ENCODE results near the gene C2orf72.
"Not testable (repeated sequence)": the region's sequence is repeated elsewhere in the genome, so short reads cannot be mapped to it uniquely, and the experiment has no call there.

C2orf72 gene

GRCh38 chr2:231013820-231014219 lies 23.5 kb upstream of the C2orf72 start:
- DNase-seq (ENCODE audit: low spot score) = no peak

DNA sequence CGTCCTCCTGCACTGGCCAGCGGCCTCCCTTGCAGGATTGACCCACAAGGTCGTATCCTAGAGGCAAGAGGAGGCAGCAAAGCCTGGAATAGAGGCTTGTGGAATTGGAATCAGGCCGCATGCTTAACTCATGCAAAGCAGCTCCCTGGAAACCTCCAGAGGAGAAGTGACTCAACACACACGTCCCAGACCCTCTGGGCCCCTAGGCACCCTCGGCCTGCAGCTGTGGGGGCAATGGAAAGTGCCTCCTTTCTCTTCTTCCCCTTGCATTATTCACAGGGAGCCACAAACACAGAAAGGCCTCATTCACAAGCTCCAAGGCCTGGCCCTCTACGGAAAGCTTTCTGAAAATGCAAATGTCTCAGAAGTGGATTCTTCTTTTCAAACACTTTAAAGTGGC lies 21.8 kb upstream of the C2orf72 start:
- no peak for DNase-seq (ENCODE audit: low spot score)

- DNase-seq (ENCODE audit: low spot score) = no peak
Measured at GRCh38 chr2:231015926-231016325, 21.4 kb upstream of the C2orf72 start.

DNA sequence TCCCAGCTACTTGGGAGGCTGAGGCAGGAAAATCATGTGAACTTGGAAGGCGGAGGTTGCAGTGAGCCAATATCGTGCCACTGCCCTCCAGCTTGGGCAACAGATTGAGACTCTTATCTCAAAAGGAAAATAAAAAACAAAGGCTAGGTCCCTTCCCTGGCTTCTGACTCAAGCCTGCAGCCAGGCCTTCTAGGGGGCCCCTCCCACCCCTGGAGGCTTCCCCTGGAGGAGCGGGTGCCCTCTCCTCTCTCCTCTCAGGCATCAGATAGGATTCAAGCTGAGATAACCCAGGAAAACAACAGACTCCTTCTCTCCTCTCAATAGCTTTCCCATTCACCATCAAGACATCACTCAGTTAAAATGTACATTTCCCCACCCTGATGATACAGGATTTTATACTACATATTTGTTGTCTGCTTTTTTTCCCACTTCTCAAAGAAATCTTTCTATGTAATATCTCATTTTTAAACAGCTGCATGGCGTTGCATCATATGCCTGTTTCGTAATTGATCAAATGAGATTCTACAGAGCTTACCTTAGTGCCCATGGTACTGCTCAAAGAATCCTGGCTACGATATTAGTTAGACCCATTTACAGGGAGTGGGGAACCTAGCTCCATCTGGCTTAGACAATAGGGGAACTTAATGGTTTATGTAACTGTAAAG lies 20.6 kb upstream of the C2orf72 start:
- DNase-seq (ENCODE audit: low spot score) = no peak

- DNase-seq (ENCODE audit: low spot score) = no peak
Measured at GRCh38 chr2:231017231-231017598, 20.1 kb upstream of the C2orf72 start.

GRCh38 chr2:231018184-231018583 lies 19.1 kb upstream of the C2orf72 start:
- DNase-seq (ENCODE audit: low spot score) = no peak

GRCh38 chr2:231025059-231025458 lies 12.3 kb upstream of the C2orf72 start:
- DNase-seq (ENCODE audit: low spot score) = not testable (repeated sequence)

DNA sequence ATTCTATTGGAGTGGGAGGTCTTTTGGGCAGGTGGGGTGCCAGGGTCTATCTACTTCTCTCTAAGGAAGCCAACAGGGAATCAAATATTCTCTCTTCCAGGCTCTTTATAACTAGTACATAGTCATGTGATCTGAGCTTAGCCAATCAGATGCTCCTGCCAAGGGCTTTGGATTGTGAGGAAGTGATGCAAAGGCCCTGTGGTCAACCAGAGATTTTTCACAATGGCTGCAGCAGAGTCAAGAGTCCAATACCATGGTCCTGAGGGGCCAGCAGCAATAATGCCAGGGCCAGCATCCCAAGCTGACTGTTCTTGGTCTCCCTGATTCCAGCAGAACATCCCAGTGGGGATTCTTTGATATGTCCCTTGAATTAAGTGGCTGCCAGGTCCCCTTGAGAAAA lies 8.4 kb upstream of the C2orf72 start:
- no peak for DNase-seq (ENCODE audit: low spot score)

DNA sequence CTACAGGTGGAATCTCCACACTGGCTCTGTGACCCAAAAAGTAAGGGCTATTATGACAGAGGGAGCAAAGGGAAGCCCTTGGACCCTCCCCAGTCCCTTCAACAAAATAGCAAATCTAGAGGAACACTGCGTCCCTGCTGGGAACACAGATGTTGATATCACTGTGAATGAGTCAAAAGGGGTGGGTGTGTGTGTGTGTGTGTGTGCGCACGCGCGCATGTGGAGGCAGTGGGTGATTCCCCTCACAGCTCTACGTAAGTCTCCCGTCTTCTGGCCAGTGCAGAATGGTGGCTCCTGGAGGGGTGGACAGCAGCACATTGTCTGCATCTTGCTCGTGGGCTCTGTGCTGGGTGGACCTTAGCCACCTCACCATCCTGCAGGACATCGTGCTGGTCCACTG lies 7.8 kb upstream of the C2orf72 start:
- no peak for DNase-seq (ENCODE audit: low spot score)

GRCh38 chr2:231030725-231031124 lies 6.6 kb upstream of the C2orf72 start:
- DNase-seq (ENCODE audit: low spot score) = no peak

DNA sequence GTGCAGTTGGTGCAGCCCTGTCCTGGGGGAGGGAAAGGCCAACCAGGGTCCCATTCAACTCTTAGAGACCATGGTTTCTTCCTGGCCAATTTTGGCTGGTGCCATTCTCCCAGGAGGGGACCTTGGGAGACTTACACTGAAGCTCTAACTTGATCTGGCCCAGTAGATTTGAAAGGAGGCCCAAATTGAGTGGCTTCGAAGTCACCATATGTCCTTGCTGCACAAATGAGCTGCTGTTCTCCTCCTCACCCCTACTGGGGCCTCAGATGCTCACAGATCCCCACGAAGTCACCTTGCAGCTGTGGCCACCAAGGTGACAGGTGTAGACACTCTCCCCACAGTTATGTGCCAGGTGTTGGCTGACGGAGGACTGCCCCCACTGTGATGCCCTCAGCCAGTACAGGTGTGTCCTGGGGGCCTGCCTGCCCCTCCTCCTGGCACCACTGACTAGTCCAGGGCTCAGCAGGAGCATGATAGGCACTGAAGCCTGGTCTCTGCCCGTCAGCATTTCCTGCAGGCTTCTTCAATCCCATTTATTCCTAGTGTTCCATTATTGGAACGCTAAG lies 4.7 kb upstream of the C2orf72 start:
- no peak for DNase-seq (ENCODE audit: low spot score)

- no peak for DNase-seq (ENCODE audit: low spot score)
Measured at GRCh38 chr2:231033147-231034132, 3.9 kb upstream of the C2orf72 start.

- DNase-seq (ENCODE audit: low spot score) = no peak
Measured at GRCh38 chr2:231034291-231034882, 2.9 kb upstream of the C2orf72 start.

GRCh38 chr2:231036131-231036530 lies 1.2 kb upstream of the C2orf72 start:
- DNase-seq (ENCODE audit: low spot score) = no peak

GRCh38 chr2:231036578-231037106 lies 681 bp upstream of the C2orf72 start:
- DNase-seq (ENCODE audit: low spot score) = no peak

DNA sequence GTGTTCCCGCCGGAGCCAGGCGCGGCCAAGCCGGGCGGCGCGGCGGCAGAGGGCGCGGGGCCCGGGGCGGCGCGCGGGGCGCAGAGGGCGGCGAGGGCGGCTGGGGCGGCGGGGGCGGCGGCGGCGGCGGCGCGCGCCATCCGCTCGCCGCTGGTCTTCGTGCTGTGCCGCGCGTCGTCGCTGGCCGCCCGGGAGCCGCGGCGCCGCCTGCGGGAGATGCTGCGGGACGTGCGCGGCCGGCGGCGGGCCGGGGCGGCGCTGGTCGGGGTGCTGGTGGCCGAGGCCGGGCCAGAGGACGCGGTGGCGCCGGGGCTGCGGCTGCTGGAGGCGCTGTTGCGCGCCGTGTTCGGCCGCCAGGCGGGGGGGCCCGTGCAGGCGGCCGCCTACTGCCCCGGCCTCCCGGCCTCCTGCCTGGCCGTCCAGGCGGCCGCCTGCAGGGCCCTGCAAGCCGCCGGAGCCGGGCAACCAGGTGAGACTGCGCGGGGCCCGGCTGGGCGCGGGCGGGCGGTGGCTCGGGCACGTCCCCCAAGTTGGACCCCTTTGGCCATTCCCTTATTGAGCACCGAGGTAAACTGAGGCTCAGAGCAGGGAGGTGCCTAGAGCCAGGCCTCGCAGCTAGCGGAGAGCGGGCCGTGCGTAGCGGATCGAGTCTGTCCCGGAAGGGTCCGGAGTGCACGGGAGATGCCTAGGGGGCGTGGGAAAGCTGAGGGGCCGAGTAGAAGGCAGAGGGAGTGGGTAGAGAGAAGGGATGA lies 584 bp downstream of the C2orf72 start:
- no peak for DNase-seq (ENCODE audit: low spot score)

DNA sequence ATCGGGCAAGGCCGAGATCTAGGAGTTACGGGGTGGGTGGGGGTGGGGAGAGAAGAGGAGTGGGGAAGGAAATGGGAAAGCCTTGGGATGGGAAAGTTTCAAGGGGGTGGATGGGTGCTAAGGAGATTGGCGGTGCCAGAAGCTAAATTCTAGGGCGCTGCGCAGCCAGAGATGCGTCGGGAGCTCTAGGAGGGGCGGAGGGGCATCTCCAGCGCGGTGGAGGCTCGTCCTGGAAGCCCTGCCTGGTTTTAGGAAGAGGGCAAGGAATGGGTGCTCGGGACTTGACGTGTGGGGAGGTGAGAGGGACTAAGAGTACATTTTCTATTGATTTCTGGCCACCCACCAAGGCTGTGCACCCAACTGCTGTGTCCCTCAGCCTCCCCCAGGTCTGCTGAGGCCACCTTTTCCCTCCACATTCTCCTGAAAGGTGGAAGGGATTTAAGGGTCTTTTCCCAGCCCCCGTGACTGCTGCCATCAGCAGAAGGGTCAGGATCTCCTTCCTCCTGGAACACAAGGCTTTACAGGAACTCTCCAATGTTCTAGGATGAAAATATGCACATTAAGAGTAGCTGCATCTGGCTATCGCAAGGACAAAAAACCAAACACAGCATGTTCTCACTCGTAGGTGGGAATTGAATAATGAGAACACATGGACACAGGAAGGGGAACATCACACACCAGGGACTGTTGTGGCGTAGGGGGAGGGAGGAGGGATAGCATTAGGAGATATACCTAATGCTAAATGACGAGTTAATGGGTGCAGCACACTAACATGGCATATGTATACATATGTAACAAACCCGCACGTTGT lies 1.4 kb downstream of the C2orf72 start:
- DNase-seq (ENCODE audit: low spot score) = no peak

- DNase-seq (ENCODE audit: low spot score) = no peak
Measured at GRCh38 chr2:231039294-231039664, 2.0 kb downstream of the C2orf72 start.

DNA sequence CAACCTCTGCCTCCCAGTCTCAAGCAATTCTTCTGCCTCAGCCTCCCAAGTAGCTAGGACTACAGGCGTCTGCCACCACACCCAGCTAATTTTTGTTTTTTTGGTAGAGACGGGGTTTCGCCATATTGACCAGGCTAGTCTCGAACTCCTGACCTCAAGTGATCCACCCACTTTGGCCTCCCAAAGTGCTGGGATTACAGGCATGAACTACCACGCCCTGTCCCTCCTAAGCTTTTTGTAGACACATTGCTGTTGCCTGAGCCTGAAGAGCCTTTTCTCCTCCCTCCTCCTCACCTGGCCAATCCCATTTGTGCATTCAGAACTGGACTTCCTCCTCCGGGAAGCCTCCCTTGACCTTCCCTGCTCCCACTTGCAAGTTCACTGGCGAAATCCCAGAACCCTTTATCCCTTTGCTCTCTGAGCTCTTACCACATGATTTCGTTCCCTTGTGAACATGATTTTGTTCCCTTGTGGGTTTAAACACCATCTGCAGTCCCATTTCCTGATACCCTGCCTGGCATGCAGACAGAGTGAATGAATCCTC lies 2.6 kb downstream of the C2orf72 start:
- no peak for DNase-seq (ENCODE audit: low spot score)

DNA sequence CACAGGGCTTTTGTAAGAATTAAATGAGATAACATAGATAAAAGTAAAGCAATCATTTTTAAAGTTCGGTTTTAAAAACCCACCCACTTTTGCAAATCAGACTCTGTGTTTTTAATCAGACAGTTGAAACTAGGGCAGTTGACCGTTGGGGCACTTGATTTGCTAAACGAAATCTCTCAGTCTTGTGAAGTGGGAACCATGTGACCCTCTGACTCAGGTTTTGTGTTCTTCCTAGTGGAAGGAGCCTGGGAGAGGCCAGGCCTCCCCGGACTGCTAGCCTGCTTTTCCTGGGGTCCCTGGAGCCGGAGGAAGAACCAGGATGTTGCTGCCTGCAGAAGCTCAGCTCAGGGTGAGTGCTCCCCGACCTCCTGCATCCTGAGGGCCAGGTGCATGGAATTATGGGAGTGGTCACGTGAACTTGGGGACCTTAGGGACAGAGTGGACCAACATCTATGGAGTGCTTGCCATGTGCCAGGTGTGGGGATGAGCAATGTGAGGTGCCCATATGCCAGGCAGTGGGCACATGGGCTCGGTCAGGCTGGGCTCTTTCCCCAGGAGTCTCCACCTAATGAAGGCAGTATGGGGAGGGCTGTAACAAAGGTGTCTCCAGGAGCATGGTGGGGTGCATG lies 3.9 kb downstream of the C2orf72 start:
- no peak for DNase-seq (ENCODE audit: low spot score)

Measured in SK-N-DZ (cell line).